GM19463 (cell line): ENCODE results near the gene STXBP5.

Source experiments
- ATAC-seq: cut with Tn5 transposase; IDR thresholded peaks from one replicate; pipeline ENCODE4 v1.9.1; 2021; ENCODE audit warnings: mild to moderate bottlenecking, moderate library complexity; ENCODE audit not compliant: unreplicated experiment

STXBP5 gene

DNA sequence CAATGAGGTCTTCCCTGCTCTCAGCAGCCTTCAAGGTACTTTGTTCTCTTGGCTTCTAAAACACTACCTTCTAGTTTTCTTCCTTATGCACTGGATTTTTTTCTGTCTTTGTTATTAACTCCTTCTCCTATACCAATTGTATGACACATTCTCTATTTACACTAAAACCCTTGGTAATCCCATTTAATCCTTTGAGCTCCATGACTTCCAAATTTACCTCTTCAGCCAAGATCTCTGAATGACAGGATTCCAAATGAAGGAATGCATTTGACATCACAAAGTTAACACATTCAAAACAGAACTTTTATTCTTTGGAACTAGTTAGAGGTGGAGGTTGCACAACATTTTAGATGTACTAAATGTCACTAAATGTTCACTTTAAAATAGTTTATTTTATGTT lies 217.7 kb downstream of the STXBP5 start:
- ATAC-seq = no peak

DNA sequence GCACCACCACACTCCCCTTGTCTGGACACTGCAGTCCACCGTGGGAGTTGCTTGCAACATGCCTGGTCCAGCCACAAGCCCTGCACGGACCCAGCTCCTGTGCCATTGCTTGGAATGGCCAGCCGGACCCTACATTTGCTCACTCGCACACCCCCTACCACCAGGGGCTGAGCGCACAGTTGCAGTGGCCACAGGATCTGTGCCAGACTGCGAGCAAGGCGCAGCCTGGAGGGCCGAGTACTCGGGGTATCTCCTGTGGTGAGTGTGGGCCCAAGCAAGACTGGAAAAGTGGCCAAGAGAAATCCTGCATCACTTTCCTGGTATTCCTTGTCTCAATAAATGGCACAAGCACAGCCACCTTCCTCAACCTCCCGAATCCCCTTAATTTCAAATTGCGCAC lies 218.9 kb downstream of the STXBP5 start:
- no peak for ATAC-seq

DNA sequence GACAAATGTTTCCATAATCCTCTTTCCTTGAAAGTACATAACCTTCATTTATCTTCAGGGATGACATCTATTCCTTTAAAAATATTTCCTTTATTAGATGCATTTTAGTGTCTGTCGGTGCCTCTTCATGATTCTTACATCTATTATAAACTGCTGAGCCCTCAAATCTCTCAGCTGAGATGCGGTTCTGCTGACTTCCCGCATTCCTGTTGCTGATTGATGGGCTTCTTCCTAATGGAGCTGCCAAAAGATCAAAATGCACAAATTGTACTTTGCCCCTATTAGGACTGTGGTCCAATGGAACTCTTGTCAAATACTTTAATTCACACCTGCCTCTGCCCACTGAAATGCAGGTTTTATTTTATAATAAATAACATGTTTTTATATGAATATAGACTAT lies 225.6 kb downstream of the STXBP5 start:
- no peak for ATAC-seq

DNA sequence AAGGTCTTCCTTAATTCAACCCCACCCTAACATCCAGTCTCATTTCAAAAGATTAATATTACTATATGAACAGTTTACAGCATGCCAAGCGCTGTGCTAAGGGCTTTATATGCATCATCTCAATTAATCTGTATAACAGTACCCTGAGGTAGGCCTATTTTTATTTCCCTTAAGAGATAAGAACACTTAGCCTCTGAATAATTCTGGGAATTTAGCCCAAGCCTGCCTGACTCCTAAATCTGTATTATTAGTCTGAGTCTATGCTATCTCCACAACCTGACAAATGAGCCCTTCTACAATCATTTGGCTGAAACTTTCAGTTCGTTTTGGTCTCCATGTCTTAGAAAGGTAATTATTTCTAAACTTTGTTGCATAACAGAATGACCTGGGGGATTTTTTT lies 226.6 kb downstream of the STXBP5 start:
- ATAC-seq = no peak

DNA sequence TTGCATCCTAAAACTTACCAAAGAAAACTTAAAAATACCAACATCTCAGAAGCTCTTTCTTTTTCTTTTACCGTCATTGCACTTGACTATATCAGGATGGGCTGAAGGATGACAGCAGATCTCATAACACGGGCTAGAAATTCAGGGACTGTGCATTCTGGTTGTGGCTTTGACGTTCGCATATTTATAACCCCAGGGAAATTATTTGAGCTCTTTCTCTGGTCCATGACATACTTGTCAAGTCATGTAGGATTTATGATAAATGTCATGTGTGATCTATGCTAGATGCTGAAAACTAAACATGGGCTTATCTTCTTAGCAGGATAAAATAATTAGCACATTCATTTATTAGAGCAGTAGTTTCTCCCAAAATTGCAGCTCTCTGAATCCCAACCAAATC lies 229.9 kb downstream of the STXBP5 start:
- no peak for ATAC-seq

DNA sequence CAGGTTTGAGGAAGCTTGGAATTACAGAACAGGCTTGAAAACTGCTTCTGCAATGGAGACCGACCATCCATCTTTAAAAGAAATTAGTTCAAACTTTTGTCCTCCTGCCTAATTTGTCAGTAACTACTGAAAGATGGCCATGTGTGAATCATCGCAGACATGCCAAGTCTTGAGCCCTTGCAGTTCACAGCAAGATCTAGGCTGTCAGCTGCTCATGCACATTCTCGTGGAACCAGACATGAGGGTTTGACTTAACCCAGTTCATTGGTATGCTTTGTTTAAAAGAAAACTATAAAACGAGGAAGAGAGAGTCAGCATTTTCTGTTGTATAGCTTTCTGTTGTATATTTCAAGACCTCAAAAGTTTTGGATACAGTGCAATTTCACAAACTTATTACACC lies 230.3 kb downstream of the STXBP5 start:
- no peak for ATAC-seq

DNA sequence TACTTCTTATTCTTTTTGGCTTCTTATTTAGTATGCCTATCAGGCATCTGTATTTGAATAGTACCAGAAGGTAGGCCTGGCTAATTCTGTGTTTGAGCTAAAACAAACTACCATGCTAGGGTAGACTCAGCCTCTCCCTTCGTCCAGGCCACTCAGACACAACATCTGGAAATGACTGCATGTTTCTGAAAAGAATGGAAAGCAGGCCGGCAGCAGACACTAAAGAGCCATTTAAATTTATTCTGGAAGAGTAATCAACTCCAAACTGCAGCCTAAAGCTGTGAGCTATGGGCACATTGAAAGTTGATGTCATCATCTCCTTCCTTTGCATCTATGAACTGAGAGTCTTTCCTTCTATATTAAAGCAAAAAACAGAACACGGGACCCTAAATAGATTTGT lies 233.4 kb downstream of the STXBP5 start:
- no peak for ATAC-seq

DNA sequence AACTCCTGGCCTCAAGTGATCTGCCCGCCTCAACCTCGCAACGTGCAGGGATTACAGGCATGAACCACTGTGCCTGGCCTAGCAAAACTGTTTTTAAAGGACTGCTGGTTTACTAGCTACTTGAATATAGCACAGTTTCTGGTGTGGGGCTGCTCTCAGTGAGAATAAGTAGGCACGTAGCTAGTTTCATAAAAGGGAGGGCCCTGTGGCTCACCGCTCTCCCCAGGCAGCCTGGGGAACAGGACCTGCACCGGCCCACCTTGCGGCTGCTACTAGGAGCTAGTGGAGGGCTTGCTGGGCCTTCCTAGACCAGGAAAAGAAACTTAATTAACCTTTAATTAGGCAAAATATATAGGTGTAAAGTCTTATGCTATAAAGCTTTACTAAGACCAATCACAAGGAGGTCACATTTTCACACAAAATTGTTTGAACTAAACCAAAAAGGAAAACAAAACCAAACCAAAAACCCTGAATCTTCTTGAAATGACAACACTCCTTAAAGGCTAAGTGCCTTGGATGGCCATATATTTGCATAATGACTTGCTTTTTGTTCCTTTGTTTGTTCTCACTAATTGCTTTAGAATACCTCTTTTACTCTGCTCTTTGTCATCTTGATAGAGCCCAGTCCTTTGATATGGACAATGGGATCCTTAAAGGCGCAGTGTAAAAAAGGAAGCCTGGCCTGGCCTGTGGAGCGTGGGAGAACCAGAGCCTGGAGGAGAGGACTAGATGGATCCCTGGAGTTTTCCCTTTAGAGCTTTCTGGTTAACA lies 234.7 kb downstream of the STXBP5 start:
- ATAC-seq = peak; percentile 69
